Measurements from ENCODE around the gene UBP1.
A peak's percentile ranks its signal among the peaks of the same experiment; 100 is the strongest.
"Not testable (repeated sequence)": the region's sequence is repeated elsewhere in the genome, so short reads cannot be mapped to it uniquely, and the experiment has no call there.

The UBP1 gene, protein sequence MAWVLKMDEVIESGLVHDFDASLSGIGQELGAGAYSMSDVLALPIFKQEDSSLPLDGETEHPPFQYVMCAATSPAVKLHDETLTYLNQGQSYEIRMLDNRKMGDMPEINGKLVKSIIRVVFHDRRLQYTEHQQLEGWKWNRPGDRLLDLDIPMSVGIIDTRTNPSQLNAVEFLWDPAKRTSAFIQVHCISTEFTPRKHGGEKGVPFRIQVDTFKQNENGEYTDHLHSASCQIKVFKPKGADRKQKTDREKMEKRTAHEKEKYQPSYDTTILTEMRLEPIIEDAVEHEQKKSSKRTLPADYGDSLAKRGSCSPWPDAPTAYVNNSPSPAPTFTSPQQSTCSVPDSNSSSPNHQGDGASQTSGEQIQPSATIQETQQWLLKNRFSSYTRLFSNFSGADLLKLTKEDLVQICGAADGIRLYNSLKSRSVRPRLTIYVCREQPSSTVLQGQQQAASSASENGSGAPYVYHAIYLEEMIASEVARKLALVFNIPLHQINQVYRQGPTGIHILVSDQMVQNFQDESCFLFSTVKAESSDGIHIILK

DNA sequence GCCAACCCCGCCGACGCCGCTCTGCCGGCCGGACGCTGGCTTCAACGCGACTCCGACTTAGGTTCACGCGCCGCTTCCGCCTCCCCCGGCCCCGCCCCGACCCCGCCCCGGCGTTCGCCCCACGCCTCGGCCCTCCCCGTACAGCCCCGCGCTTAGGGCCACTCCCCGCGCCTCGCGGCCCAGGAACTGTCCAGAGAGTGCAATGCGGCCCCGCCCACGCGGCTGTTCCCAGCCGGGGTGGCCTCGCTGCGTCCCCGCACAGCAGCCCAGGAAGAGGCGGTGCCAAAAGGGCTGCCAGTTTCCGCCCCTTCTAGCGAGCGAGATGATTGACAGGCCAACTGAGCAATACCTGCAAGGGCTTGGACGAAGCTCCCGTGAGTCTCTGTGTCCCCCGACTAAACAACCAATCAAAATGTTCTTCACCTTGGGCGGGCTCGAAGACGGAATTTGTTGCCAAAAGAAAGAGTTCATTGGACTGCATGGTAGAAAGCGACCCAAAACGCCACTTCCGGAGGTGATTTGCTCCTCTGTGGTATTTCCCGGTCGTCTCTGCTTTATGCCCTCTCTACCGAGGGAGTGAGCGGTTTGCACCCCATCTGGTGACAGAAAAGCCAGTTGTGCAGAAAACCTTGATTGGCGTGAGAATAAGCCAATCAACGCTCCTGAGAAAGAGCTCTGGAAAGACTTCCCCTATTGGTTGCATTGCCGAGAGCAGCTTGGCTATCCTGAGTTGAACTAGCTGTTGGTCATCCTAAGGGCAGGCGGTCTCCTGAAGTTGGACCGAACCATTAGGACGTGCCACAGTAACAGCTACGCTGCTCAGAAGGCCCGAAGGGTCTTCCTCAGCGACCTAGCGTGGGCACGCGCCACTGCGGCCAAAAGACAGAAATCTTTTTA is at the start of gene UBP1:
TSS of gene UBP1 (minus strand) at position 78 of the 897 bp plus-strand sequence. CDS start 557 bp downstream, outside the sequence.
- DNase-seq = peak; percentile 98 to 99

GRCh38 chr3:33488683-33489082 is 48.5 kb upstream of the UBP1 start:
- DNase-seq = no peak

DNA sequence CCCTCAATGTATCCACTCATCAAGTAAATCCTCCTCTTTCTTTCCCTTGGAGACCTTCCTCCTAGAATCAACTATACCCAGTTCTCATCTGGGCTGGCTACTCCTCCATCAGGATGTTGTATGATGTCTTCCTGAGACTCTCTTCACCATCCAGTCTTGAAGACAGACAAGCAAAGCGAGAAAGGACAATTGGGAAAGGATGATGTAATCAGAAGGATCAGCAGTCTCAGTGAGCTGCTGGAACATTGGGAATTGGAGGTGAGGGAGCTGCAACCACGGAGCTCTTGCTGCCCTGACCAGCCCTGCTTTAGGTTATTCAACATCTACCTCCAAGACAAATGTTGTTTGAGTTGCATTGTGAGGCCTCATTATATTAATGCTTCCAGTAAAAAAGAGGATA is 48.0 kb upstream of the UBP1 start:
- DNase-seq = no peak

DNA sequence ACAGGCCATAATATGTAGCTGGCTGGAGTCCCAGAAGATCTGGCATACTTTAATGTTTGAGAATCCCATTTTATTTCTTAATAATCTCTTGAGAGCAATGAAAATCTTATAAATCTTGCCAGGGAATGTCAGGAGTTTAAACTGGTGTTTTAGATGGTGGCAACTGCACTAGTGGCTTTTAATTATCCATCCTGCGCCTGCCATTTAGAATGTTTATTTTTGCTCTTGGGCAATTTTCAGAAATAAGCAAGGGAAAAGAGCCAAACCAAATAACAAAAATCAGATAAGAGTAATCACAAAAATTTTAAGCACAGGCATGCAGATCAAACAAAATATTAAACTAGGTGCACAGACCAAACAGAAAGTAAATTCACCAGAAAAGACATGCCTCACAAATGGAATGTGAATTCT is 41.9 kb upstream of the UBP1 start:
- DNase-seq = no peak

- no peak for DNase-seq
Measured at GRCh38 chr3:33474896-33475295, 34.7 kb upstream of the UBP1 start.

GRCh38 chr3:33473813-33474212 is 33.6 kb upstream of the UBP1 start:
- no peak for DNase-seq

GRCh38 chr3:33467786-33468185 is 27.6 kb upstream of the UBP1 start:
- DNase-seq = no peak

GRCh38 chr3:33461097-33461496 is 20.9 kb upstream of the UBP1 start:
- DNase-seq = no peak

DNA sequence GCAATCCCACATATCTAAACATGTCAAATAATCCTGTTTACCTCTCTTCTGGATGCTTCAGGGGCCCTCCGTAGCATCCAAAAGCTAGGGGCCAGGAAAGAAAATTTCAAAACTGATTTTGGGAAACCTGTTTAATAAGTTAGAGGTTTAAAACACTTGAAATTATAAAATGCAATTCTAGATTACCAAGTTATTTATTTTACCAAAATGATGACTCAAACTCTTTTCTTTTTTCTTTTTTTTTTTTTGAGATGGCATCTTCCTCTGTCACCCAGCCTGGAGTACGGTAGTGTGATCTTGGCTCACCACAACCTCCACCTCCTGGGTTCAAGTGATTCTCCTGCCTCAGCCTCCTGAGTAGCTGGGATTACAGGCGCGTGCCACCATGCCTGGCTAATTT is 19.4 kb upstream of the UBP1 start:
- not testable (repeated sequence) for DNase-seq

- DNase-seq = no peak
Measured at GRCh38 chr3:33458446-33458845, 18.2 kb upstream of the UBP1 start.

- no peak for DNase-seq
Measured at GRCh38 chr3:33456756-33457155, 16.6 kb upstream of the UBP1 start.

GRCh38 chr3:33453331-33453761 is 13.1 kb upstream of the UBP1 start:
- DNase-seq = no peak

- not testable (repeated sequence) for DNase-seq
Measured at GRCh38 chr3:33451994-33452393, 11.8 kb upstream of the UBP1 start.

DNA sequence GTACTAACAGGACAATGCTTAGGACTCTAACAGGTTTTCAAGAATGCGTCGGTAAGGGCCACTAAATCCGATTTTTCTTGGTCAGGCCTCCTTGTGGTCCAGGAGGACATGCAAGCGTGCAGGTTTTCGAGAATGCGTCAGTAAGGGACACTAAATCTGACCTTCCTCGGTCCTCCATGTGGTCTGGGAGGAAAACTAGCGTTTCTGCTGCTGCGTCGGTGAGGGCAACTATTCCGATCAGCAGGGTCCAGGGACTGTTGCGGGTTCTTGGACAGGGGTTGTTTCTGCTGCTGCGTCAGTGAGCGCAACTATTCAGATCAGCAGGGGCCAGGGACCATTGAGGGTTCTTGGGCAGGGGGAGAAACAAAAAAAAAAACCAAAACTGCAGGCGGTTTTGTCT is 7.8 kb upstream of the UBP1 start:
- DNase-seq = no peak

- DNase-seq = not testable (repeated sequence)
Measured at GRCh38 chr3:33447256-33447625, 7.0 kb upstream of the UBP1 start.

- no peak for DNase-seq
Measured at GRCh38 chr3:33442190-33442589, 2.0 kb upstream of the UBP1 start.

DNA sequence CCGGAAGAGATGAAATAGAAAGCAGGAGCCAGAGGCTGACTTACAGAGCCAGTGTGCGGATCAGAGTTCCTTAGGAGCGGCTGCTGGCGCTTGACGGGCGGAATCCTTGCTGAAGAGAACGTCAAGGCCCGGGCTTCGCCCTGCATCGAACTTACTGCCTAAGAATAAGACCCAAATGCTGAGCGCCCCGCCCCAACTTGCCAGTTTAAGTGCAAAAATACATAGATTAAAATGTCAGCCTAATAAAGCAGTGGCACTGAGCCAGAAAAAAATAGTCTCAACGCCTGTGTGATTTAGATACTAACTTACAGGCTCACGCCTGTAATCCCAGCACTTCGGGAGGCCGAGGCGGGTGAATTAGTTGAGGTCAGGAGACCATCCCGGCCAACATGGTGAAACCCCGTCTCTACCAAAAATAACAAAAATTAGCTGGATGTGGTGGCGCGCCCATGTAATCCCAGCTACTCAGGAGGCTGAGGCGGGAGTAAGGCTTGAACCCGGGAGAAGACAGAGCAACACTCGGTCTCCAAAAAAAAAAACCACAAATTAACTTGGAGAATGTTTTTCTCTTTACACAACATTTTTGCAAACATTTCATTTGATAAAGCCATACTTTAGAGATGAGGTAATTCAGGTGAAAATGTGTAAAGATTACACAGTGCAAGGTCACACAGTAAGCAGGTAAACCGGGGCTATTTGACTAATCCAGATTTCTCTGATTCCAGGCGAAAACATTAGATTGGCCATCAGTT is 1.2 kb upstream of the UBP1 start:
- no peak for DNase-seq

- peak; percentile 65 to 69 for DNase-seq
Measured at GRCh38 chr3:33439546-33440327, 468 bp downstream of the UBP1 start.

- no peak for DNase-seq
Measured at GRCh38 chr3:33438881-33439545, 1.2 kb downstream of the UBP1 start.

- no peak for DNase-seq
Measured at GRCh38 chr3:33438284-33438668, 1.9 kb downstream of the UBP1 start.

GRCh38 chr3:33437556-33438283 is 2.5 kb downstream of the UBP1 start:
- no peak for DNase-seq

Data from activated T-cell treated with anti-CD3 and anti-CD28 coated beads, Interleukin-2, amount 50 U/mL, for 48 hours (primary cell).